T-helper 1 cell (primary cell): ENCODE data around the gene FYN.

Experiments used
- DNase-seq, 5 donors: peaks; one replicate each; pipeline ENCODE4 v3.0.0-alpha.2; 2012 to 2020

FYN gene

GRCh38 chr6:111676383-111676782 lies 196.9 kb downstream of the FYN start:
- DNase-seq = no peak

GRCh38 chr6:111674883-111675282 lies 198.4 kb downstream of the FYN start:
- DNase-seq = no peak

GRCh38 chr6:111674413-111674812 lies 198.8 kb downstream of the FYN start:
- DNase-seq = no peak

- no peak for DNase-seq
These were observed 199.3 kb downstream of the FYN start for GRCh38 chr6:111673937-111674336.

- no peak for DNase-seq
These were observed 199.7 kb downstream of the FYN start for GRCh38 chr6:111673532-111673931.

GRCh38 chr6:111672761-111673450 lies 200.3 kb downstream of the FYN start:
- no peak for DNase-seq

- no peak for DNase-seq
These were observed 203.9 kb downstream of the FYN start for GRCh38 chr6:111669326-111669725.

GRCh38 chr6:111668410-111668809 lies 204.8 kb downstream of the FYN start:
- no peak for DNase-seq

GRCh38 chr6:111667931-111668330 lies 205.3 kb downstream of the FYN start:
- DNase-seq = no peak

GRCh38 chr6:111666847-111667246 lies 206.4 kb downstream of the FYN start:
- no peak for DNase-seq

- no peak for DNase-seq
These were observed 208.7 kb downstream of the FYN start for GRCh38 chr6:111664565-111665030.

- no peak for DNase-seq
These were observed 209.3 kb downstream of the FYN start for GRCh38 chr6:111663692-111664564.

- no peak for DNase-seq
These were observed 210.3 kb downstream of the FYN start for GRCh38 chr6:111662794-111663593.

GRCh38 chr6:111662072-111662793 lies 211.0 kb downstream of the FYN start:
- no peak for DNase-seq

- no peak for DNase-seq
These were observed 211.7 kb downstream of the FYN start for GRCh38 chr6:111661541-111662061.

- DNase-seq = no peak
These were observed 212.7 kb downstream of the FYN start for GRCh38 chr6:111660531-111660930.

- no peak for DNase-seq
These were observed 214.6 kb downstream of the FYN start for GRCh38 chr6:111658462-111659154.

- DNase-seq = no peak
These were observed 216.1 kb downstream of the FYN start for GRCh38 chr6:111657146-111657545.

GRCh38 chr6:111653979-111654378 lies 219.3 kb downstream of the FYN start:
- no peak for DNase-seq

GRCh38 chr6:111653434-111653833 lies 219.8 kb downstream of the FYN start:
- no peak for DNase-seq

- DNase-seq = no peak
These were observed 221.1 kb downstream of the FYN start for GRCh38 chr6:111652156-111652555.
